HG03460 (cell line): ENCODE results near the gene PRADC1.

Source experiments
- ATAC-seq: cut with Tn5 transposase; IDR thresholded peaks from one replicate; pipeline ENCODE4 v1.9.1; 2021; ENCODE audit not compliant: unreplicated experiment

The PRADC1 gene

DNA sequence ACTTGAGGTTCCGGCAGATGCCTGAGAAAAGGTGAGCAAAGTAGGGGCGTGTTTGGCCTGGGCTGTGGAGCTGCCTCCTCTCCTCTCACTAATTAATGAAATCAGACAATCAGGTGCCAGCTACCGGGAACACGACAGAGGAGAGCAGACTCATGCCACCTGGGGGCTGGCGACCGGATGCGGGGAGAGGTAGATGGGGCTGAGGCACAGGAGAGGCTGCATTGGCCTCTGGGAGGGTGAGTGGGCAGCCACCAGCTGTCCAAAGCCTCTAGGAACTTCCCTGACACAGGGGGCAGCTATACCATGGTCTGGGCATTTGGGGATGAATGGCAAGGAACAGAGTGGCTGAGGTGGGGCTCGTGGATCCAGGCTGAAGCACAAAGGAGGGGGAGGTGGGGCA lies 26.2 kb upstream of the PRADC1 start:
- ATAC-seq, result no peak

- no peak for ATAC-seq
Measured at GRCh38 chr2:73258913-73259215, 25.8 kb upstream of the PRADC1 start.

DNA sequence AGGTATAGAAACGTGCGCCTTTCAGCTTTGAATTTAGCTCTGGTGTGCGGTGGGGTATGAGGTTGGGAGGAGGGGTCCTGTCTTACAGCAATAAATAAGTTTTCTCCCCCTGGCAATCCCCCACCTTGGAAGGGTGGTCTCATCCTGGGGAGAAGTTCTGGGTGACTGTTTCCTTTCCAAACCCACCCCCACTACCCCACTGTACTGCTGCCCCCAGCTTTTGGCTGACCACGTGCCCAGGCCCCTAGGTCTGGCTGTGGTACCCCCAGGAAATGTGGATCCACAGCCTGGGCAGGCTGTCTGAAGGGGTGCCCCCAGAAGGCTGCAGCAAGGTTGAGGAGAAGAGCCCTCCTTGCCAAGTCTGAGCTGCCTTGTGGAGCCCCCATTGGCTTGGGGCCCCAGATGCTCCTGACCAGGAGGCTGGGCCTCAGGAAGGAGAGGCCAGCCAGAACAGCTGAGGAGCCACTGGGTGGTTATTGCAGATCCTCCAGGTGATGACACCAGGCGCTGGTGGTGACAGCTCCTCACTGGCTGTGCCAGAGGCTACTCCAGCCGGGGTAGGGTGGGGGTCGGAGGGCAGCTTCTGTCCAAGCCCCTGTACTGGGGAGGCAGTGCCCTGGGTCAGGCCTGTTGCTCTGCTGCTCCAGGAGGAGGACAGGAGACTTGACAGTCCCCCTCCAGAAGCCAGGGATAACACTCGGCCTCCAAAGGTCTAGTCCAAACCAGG lies 25.3 kb upstream of the PRADC1 start:
- ATAC-seq, result no peak

DNA sequence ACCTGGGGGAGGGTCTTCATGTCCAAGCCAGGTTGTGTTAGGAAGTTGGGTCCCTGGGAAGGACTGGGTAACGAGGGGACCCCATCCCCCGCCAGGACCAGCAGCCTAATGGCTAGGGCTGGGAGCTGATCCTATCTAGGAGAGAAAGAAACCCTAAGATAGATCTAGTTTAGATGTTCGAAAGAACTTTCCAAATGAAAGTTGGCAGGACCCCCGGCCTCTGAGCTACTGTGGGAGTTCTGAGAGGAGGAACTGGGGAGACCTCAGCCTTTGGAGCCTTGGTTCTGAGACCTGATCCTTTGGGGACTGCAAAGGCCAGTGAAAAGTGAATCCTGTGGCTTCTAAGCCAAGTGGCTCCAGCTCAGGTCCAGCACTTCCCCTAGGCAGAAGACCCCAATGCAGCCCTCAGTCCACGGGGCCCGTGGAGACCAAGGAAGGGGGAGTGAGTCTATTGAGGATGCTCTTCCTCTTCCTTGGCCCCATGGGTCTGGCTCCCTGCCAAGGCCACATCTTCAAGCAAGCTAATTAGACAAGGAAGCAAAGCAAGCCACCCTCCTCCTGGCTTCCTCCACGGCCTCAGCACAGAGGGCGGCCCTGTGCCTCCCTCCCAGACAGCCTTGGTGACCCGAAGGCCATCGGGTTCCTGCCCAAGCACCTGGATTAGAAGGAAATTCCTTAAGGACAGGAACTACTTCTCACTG lies 24.5 kb upstream of the PRADC1 start:
- no peak for ATAC-seq

GRCh38 chr2:73257021-73257420 lies 24.0 kb upstream of the PRADC1 start:
- ATAC-seq, result no peak

DNA sequence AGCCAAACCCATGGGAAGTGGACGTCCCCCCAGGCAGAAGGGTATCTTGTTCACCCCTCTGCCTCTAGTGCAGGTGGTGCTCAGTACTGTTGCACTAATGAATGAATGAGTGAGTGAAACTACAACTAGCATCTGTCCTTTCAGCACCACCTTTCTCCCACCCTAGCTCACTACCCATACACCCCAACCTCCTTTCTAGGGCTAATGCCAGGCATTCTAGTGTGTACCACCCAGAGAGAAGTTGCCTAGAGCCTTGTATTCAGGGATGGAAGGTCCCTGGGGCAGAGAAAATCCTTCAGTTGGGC lies 23.5 kb upstream of the PRADC1 start:
- ATAC-seq, result no peak

- ATAC-seq, result no peak
Measured at GRCh38 chr2:73255907-73256617, 23.0 kb upstream of the PRADC1 start.

- no peak for ATAC-seq
Measured at GRCh38 chr2:73255007-73255644, 22.1 kb upstream of the PRADC1 start.

- no peak for ATAC-seq
Measured at GRCh38 chr2:73254343-73255006, 21.4 kb upstream of the PRADC1 start.

- no peak for ATAC-seq
Measured at GRCh38 chr2:73253901-73254300, 20.9 kb upstream of the PRADC1 start.

DNA sequence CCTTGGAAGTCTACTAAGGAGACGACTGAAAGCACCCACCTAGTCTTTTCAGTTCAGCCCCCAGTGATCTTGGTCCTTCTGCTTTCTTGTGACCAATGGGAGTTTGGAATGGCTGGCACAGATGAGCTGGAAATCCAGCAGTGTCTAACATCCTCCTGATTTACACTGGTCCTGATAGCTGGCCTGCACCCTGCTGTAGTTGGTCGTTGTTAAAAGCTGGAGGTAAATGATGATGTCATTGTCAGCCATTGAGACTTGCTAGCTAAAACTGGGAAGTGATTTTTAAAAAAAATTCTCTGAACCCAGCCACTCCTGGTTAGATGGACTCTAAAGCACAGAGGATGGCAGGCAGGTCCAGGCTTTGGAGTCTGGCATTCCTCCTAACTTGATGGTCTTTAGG lies 20.4 kb upstream of the PRADC1 start:
- ATAC-seq, result no peak

DNA sequence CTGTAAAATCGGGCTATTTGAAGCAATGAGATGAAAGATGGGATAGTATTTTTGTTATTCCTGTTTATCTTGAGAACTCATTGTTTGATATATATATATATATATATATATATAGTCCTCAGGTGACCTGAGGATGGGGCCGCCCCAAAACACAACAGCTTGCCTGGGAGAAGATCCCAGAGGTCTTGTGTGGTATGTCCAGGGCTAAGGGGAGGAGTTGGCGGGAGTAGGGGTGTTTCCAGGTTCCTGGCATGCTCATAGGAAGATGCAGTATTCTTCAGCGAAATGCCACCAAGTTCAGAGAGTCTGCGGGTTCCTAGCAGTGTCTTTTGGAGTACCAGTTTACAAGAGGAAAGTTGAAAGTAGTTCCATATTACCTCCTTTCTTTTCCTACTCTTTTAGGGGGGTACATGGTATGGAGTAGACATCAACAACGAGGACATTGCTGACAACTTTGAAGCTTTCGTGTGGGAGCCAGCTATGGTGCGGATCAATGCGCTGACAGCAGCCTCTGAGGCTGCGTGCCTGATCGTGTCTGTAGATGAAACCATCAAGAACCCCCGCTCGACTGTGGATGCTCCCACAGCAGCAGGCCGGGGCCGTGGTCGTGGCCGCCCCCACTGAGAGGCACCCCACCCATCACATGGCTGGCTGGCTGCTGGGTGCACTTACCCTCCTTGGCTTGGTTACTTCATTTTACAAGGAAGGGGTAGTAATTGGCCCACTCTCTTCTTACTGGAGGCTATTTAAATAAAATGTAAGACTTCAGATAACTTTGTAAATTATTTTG lies 19.4 kb upstream of the PRADC1 start:
- no peak for ATAC-seq

DNA sequence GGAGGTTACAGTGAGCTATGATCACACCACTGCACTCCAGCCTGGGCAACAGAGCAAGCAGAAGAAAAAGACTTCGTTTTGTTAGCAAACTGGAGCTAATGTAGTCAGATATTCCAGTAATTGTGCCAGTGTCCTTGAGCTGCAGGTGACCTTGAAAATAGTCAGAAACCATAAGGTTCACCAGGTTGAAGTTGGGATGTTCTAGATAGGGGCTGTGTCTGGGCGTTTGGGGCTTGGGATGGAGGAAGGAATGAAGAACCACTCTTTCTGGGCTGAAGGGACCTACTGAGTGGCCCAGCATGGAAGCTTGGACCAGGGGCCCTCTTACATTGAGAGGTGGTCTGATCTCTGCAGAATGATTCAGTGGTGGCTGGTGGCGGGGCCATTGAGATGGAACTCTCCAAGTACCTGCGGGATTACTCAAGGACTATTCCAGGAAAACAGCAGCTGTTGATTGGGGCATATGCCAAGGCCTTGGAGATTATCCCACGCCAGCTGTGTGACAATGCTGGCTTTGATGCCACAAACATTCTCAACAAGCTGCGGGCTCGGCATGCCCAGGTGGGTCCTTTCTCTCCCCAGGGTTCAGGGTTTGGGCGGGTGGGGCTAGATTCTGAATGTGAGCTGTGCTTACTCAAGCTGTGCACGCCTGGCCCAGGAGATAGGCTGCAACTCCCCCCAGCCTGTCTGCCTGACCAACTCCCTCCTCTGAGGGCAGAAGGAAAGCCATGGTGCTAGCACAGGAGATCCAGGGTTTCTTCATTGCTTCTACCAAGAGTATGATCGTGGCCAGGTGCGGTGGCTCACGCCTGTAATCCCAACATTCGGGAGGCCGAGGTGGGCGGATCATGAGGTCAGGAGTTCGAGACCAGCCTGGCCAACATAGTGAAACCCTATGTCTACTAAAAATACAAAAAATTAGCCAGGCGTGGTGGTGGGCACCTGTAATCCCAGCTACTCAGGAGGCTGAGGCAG lies 18.1 kb upstream of the PRADC1 start:
- ATAC-seq, result no peak

- no peak for ATAC-seq
Measured at GRCh38 chr2:73249636-73250035, 16.6 kb upstream of the PRADC1 start.

- no peak for ATAC-seq
Measured at GRCh38 chr2:73246850-73247249, 13.8 kb upstream of the PRADC1 start.

GRCh38 chr2:73244580-73244979 lies 11.5 kb upstream of the PRADC1 start:
- no peak for ATAC-seq

GRCh38 chr2:73243884-73244570 lies 11.0 kb upstream of the PRADC1 start:
- no peak for ATAC-seq

GRCh38 chr2:73239776-73240175 lies 6.7 kb upstream of the PRADC1 start:
- no peak for ATAC-seq

DNA sequence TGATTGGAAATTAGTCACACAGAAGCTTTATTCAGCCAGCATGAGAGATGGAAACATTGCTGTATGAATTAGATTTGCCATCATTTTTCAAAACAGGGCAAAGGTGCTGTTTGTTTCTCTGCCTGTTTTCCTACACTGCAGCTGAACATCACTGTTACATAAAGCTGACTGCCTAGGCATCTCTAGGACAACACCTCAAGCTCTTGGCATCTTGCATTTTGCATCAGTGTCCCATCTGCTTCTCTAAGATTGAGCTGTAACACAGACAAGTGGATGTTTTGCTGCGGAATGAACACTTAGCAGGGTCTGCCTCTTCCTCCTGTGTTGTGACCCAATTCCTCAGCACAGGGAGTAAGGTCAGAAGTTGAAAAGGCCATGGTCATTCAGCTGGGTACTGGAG lies 5.9 kb upstream of the PRADC1 start:
- ATAC-seq, result no peak
